ENCODE results near the gene ARSH.
"Not testable (repeated sequence)": the region's sequence is repeated elsewhere in the genome, so short reads cannot be mapped to it uniquely, and the experiment has no call there.

Gene ARSH, protein sequence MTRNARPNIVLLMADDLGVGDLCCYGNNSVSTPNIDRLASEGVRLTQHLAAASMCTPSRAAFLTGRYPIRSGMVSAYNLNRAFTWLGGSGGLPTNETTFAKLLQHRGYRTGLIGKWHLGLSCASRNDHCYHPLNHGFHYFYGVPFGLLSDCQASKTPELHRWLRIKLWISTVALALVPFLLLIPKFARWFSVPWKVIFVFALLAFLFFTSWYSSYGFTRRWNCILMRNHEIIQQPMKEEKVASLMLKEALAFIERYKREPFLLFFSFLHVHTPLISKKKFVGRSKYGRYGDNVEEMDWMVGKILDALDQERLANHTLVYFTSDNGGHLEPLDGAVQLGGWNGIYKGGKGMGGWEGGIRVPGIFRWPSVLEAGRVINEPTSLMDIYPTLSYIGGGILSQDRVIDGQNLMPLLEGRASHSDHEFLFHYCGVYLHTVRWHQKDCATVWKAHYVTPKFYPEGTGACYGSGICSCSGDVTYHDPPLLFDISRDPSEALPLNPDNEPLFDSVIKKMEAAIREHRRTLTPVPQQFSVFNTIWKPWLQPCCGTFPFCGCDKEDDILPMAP

DNA sequence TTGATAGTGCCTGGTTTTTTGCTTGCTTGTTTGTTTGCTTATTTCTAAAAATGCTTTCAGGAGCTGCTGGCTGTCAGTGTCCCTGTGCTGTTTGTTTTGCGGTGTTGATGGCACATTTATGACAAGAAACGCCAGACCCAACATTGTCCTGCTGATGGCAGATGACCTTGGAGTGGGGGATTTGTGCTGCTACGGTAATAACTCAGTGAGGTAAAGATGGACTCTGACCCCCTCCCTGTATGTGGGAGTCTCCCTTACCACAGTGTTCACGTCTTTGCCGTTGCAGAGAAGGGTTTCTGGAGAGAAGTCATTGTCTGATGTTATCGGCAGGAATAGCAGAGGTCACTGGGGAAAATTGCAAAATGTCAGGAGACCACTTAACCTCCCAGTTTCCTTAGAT is at the start of gene ARSH:
ARSH (plus strand) TSS at position 52 of the 400 bp plus-strand sequence; CDS start at position 119, 67 bp downstream.
- DNase-seq: no peak

DNA sequence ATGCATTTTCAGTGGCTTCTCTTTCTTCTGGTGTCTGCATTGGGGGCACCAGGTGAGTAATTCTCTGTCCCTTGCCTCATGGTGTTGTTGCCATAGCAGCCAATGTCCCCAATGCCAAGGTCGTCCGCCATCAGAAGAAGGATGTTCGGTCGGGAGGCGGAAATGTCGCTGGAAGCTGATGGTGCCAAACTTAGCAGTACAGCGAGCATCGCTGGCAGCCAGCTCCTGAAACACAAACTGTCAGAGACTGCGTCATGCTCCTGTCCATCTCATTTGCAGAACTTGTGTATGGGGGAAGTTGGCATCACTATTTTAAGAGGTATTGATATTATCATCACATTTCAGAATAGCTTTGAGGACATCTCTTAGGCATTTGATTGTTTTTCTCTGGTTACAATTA is 48.1 kb upstream of the ARSH start:
- DNase-seq: no peak

DNA sequence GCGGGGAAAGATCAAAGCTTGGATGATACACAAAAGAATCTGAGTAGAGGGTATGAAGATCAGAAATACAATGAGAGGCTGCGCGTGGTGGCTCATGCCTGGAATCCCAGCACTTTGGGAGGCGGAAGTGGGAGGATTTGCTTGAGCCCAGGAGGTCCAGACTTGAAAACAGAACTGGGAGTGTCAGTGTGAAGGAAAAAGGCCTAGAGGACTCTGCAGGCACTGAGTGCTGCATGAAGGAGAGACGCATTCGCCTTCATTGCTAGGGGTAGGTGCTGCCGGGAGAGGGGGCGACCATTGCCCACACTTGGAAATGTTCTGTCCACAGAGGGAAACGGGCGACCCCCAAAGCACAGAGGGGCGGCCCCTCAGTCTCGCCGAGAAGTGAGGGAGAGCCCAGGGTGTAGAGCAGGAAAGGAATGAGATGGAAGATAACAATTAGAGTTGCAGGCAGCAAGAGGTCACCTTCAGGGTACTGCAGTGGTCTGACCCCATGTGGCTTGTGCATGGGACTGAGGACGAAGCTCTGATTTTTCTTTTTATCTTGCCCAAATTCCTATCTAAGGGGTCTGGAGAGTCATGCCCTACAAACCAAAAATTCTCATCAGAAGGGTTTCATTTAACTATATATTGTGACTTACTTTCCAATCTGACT is 45.4 kb upstream of the ARSH start:
- no peak for DNase-seq

DNA sequence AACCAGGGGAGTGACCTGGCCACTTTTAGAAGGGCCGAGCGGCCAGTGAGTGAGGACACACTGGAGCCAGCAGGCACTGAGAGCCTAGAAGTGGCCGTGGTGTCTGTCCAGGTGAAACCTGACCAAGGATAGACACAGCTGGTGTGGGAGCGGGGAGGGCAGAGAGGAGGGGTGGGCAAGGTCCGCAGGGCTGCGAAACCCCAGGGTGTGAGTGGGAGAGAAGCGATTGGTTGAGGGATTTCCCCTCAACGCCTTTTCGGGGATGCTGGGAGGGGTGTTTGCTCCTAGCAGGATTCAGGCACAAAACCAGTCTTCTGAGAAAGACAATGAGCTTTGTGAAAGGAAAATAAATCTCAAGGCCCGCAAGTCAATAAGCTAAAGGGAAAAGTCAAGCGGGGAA is 44.0 kb upstream of the ARSH start:
- no peak for DNase-seq

DNA sequence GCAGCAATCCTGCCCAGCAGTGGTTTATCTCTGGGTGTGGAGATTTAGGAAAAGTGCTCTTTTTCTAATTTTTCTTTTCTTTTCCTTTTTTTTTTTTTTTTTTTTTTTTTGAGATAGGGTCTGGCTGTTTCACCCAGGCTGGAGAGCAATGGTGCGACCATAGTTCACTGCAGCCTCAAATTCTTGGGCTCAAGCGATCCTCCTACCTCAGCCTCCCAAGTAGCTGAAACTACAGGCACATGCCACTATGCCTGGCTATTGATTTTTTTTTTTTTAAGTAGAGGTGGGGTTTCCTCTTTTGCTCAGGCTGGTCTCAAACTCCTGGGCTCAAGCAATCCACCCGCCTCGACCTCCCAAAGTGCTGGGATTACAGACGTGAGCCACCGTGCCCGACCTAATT is 42.9 kb upstream of the ARSH start:
- not testable (repeated sequence) for DNase-seq

DNA sequence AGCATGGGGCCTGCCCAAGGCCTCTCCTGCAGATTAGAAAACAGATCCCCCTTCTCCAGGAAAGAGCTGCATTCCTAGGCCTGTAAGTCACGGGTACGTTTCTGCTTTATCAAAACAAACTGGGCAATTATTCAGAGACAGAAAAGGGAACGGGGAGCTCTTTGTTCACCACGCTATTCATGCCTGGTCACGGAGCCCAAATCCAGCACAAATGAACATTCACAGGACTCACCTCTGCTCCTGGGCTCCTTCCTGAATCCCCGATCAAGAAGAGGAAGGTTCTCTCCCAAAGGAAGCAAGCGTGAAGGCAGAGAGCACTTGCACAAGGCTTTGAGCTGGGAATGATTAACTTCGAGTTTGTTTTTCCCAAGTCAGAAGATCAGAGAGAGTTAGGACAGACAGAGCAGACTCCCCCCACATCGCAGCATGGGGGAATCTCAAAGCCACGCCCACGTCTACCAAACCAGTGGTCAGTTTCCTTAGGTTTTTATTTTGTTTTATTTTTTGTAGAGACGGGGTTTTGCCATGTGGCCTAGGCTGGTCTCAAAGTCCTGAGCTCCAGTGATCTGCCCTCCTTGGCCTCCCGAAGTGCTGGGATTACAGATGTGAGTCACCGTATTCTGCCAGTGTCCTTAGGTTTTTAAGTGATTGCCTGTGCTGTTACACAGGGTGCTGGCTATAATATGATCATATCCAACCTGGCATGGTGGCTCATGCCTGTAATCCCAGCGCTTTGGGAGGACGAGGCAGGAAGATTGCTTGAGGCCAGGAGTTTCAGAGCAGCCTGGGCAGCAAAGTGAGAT is 42.2 kb upstream of the ARSH start:
- peak; percentile 52 for DNase-seq

DNA sequence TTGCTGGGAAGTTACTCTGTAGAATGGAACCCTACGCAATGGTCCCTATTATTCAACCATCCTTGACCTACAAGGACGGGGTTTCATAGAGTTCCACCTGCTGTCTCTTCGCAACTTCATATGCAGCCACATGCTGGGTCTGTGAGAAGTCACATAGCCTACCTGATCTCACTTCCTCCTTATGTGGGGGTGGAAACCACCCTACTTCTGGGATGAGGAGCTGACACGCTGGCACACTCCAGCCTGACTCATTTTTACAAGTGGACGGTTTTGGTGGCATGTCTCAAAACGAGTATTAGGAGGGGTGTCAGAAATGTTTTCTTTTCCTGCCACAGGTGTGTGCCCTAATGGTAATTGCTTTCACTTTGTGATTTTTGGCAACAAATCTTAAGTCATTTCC is 40.4 kb upstream of the ARSH start:
- DNase-seq: no peak

GRCh38 chrX:2967012-2967411 is 39.3 kb upstream of the ARSH start:
- DNase-seq: no peak

DNA sequence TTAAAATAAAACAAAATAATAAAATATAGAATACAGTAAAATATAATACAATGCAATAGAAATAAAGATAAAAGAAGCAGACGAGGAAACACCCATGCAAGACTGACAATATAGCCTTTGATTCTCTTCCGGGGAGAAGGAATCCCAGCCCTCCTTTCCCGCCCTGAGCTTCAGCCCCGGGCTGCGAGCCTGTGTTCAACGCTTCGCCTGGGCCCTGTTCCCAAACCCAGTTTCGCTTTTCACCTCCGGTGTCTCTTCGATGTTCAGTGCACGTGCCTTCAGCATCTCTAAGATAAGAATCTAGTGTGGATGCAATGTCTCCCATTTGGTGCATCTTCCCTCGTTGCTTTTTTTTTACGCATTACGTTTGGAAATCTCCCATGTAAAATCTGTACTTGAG is 38.8 kb upstream of the ARSH start:
- no peak for DNase-seq

DNA sequence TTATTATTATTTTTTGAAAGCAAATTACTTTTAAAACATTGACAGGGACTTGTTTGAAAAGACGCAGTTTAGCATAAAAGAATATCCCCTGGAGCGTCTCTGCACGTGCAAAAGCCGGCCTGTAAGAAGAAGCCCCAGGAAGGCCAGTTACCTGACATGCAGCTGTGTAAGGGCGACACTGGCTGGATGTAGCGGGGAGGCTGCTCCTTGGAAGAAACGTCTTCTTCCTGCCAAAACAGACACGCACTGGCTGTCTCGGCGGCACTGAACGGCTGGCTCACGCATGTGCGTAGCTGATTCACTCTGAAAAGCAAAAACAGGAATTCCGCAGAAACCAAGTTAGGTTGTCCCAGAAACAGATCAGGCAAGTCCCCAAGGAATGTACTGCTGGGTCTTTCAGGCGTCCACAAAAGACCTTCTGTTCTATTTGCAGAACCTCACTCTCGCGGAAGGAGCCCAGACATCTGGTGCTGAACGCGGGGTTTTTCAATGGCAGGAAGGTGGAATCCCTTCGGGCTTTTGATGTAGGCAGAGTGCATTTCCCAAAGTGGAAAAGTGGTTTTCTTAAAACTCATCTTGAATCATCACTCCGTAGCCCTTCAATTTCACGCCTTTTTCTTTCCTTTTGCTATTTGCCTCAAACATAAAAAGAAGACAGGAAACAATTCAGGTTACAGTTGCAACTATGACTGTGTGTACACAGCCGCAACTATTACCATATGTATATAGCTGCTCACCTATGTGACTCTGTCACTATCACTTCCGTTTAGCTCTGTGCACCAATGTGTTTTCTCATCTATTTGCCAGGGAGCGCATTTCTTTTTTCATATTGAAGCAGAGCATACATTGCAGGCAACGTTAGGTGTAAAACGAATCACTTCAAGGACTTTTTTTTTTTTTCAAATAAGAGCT is 38.1 kb upstream of the ARSH start:
- DNase-seq: peak; percentile 68

DNA sequence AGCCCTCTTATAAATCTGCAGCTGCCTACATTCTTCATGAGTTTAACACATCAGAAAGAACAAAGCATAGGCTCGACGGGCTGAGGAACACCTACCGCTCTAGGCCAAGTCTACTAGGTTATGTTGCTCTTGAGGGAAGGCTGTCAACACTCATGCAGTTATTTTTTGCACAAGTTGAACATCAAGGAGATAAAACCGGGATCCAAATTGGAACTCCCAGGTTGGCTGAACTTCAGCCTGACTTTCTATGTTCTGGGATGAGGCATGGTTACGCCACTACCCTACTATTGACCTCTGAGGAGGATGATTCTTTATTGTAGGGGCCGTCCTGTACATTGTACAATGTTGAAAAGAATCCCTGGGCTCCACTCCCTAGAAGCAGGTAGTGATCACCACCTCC is 37.3 kb upstream of the ARSH start:
- DNase-seq: no peak

- no peak for DNase-seq
Measured at GRCh38 chrX:2972391-2972790, 34.0 kb upstream of the ARSH start.

GRCh38 chrX:2974961-2975360 is 31.4 kb upstream of the ARSH start:
- DNase-seq: peak; percentile 39

DNA sequence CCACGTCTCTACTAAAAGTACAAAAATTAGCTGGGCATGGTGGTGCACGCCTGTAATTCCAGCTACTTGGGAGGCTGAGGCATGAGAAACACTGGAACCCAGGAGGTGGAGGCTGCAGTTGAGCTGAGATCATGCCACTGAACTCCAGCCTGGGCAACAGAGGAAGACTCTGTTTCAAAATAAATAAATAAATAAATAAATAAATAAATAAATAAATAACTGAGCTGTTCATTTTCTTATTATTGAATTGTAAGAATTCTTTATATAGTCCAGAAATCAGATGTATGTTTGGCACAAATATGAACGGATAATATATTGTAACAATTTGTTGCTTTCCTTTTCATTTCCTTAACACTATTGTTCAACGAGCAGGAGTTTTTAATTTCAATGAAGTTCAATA is 27.7 kb upstream of the ARSH start:
- not testable (repeated sequence) for DNase-seq

DNA sequence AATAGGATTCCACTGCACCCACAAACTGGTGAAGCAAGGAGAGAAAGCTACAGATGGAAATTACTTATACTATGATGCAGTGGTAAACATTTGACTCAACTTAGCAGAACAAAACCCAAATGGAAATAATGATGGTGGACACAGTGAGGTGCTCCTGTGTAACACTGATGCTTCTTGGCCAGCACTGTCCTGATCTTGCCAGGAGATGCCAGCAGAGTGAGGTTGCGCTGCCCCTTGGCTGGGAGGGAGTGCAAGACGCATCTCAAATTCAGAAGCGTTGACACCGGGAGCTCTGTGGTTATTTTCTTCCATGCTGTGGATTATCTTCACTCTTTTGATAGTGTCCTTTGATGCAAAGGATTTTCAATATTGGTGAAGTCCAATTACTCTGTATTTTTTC is 22.0 kb upstream of the ARSH start:
- DNase-seq: no peak

DNA sequence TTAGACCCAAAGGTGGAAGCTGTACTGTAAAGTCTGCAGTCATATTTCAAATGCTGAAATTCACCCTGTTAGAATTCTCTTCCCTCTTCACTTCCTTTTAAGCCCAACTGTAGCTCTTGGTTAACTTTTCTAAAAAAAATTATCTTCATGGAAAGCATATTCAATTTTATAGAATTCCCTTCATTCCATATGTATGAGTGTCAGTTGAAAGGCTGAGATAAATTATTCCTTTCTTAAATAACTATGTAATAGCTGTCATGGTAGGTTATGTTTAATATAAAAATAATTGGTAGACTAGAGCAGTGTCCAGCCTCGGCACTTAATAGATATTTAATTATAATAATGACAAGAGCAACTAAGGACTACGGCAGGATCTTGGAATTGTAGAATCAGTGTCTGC is 16.8 kb upstream of the ARSH start:
- DNase-seq: no peak

DNA sequence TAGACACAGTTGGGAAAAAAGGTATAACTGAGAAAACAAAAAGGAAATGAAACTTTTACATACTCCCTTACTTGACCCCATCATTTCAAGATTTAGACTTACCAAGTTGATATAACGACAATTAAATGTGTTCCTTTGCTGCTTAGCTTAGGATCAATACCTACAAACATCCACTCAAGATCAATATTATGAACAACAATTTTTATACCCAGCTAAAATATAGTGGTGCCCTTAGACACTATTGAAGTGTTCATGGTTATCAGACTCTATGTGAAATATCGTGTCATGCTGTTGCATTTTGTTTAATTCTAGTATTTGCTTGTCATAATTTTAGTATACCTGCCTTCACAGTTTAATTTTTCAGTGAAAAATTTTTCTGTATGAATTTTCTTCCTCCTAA is 4.2 kb downstream of the ARSH start:
- DNase-seq: no peak

GRCh38 chrX:3017492-3017891 is 11.1 kb downstream of the ARSH start:
- no peak for DNase-seq

DNA sequence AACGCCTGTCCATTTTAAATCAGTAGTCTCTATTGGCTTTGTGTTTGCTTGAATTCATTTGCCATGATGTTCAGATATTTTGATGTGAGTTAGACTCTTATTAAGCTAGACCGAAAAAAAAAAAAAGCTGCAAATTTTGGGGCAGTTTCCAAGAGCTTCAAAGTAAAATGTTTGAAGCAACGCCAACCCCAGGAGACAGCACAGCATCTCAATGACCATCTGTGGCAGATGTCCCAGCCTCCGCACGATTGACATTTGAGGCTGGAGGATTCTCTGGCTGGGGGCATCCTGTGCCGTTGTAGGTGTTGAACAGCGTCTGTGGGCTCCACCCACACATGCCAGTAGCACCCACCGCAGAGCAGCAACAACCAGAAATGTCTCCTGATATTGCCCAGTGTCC is 17.8 kb downstream of the ARSH start:
- no peak for DNase-seq

DNA sequence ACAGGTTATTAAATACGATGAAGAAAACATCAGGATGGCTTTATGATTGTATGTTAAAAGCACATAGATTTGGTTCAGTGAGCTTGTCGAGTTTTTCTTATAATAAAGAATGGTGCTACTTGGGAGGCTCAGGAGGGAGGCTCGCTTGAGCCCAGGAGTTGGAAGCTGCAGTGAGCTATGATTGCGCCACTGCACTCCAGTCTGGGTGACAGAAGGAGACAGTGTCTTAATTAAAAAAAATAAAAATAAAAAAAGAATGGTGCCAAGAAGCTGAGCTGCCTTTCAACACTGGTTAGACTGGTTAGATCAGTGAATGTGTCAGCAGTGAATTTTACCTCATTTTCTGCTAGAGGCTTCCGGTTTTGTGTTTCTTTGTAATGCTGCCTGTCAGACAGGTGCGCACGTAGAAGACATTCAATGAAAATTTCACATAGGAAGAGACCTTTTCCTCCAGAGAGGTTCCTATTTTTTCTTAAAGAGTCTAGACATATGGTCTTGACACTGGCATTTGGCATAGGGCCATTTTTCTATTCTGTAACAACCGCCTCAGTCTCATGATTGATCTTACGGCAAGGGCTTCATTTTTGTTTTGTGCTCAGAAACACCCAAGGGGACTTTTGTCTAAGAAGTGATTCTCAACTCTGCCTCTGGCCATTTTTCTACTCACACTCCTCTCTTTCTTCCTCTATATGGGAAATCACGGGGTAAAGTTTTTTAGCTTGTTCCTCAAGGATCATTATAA is 19.9 kb downstream of the ARSH start:
- DNase-seq: no peak

DNA sequence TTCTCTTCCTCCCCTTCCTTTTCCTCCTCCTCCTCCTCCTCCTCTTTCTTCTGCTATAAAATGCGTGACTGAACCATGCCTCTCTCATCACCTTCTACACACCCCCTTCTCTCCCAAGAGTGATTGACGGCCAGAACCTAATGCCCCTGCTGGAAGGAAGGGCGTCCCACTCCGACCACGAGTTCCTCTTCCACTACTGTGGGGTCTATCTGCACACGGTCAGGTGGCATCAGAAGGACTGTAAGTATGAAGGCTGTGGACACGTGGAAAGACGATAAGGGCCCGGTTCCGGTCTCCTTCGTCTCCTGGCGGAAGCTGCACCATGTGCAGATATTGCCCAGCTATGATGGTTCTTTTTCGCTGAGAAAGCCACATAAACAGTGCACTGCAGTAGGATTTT is 22.8 kb downstream of the ARSH start:
- no peak for DNase-seq

DNA sequence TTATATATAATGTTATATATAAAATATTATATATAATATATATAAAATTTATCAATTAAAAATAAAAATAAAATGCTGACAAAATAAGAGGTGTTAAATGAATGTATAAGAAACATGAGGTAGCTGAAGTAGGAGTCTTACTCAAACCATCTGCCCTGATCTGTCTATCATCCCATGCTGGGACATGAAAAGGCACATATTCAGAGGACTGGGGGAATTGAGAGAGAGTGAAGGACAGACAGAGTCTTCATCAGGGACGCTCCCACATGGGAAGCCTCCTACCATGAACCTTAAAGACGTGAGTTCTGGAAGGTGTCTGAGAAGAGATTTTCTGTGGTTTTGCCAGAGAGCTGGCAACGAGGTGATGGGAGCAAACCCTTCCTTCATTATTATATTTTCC is 30.9 kb downstream of the ARSH start:
- no peak for DNase-seq
